Panc1 (cell line): ENCODE results near the gene PAPPA. TPM values are rescaled to one million over a fixed set of nuclear protein-coding genes. Genes with fewer than 3 reads are reported as not detected.

ENCODE experiments used
- ATAC-seq: fragments of 200-7000 bp; cut with Tn5 transposase; 2 replicates; pipeline ENCODE4 v1.9.1; 2020; ENCODE audit warnings: mild to moderate bottlenecking, moderate library complexity
- BruUV-seq: library from RNA; stranded (reverse); fragments of 400-500 nt; replicated peaks from 2 replicates; lab custom pipeline; 2021; lab: Mats Ljungman, UMichigan
- CTCF ChIA-PET: fragments of 300-600 bp; sonication (Branson Sonifier 250); formaldehyde crosslinking; loops from one replicate; lab custom pipeline; 2022; ENCODE audit warnings: antibody characterized with exemption; lab: Charles Lee
- POLR2A ChIA-PET: fragments of 300-600 bp; sonication (Branson Sonifier 250); formaldehyde crosslinking; loops from one replicate; lab custom pipeline; 2022; ENCODE audit warnings: antibody characterized with exemption; lab: Charles Lee
- DNase-seq: peaks from one replicate; pipeline ENCODE4 v3.0.0-alpha.2; 2010; ENCODE audit warnings: low read depth, low spot score
- H3K27ac ChIP-seq: 2 replicates; pipeline ENCODE4 v1.5.1; 2011; ENCODE audit warnings: mild to moderate bottlenecking, low read length, inconsistent platforms
- H3K27me3 ChIP-seq: fragments of 200-500 bp; sonication (Bioruptor generic); 2 replicates; pipeline ENCODE4 v1.6.0; 2014; ENCODE audit warnings: low read length, inconsistent platforms; ENCODE audit not compliant: control insufficient read depth, insufficient read depth
- H3K36me3 ChIP-seq: fragments of 200-500 bp; sonication (Bioruptor generic); 2 replicates; pipeline ENCODE4 v1.5.1; 2014; ENCODE audit warnings: inconsistent platforms, mild to moderate bottlenecking, low read length, moderate library complexity; ENCODE audit not compliant: control insufficient read depth, insufficient read depth
- H3K4me1 ChIP-seq: 2 replicates; pipeline ENCODE4 v1.5.1; 2011; ENCODE audit warnings: inconsistent platforms, mild to moderate bottlenecking, low read length, moderate library complexity; ENCODE audit not compliant: control insufficient read depth, insufficient read depth
- H3K4me3 ChIP-seq, 2 experiments: 2 replicates each; pipeline ENCODE4 v1.5.1; 2011 to 2012; ENCODE audit warnings: low read depth in 2 of 2, low read length in 2 of 2, mild to moderate bottlenecking in 2 of 2, inconsistent platforms in 1 of 2, moderate library complexity in 1 of 2
- H3K9me3 ChIP-seq: fragments of 200-500 bp; sonication (Bioruptor generic); 2 replicates; pipeline ENCODE4 v1.5.1; 2014; ENCODE audit warnings: low read depth, mild to moderate bottlenecking, inconsistent platforms, low read length, moderate library complexity; ENCODE audit not compliant: control insufficient read depth, insufficient read depth
- POLR2AphosphoS5 ChIP-seq: IDR thresholded peaks from 2 replicates; pipeline ENCODE4 v1.6.1; 2012; ENCODE audit warnings: mild to moderate bottlenecking, low read depth, low read length, moderate library complexity
- SIN3A ChIP-seq: IDR thresholded peaks from 2 replicates; pipeline ENCODE4 v1.6.1; 2012; ENCODE audit warnings: low read depth, mild to moderate bottlenecking, low read length, moderate library complexity, borderline replicate concordance; ENCODE audit not compliant: insufficient read depth
- TCF7L2 ChIP-seq: IDR thresholded peaks from 2 replicates; pipeline ENCODE4 v1.6.1; 2011; ENCODE audit warnings: mild to moderate bottlenecking, low read depth, low read length, inconsistent platforms
- in situ Hi-C: cut with HindIII; loops from 2 replicates; pipeline ENCODE4 v1.10.0; 2016; ENCODE audit warnings: low sequenced_read_pairs, low pct_unique_long_range_greater_than_20kb
- intact Hi-C: fragments of 100-400 bp; cut with micrococcal nuclease; formaldehyde crosslinking; loops from one replicate; pipeline ENCODE4 v1.10.0; 2022; ENCODE audit not compliant: unreplicated experiment
- total RNA-seq: library from RNA; stranded (reverse); gene quantifications from one replicate; pipeline ENCODE4 v1.2.1, GENCODE V29; 2021; ENCODE audit not compliant: unreplicated experiment
- TF ChIP-seq, protein P1 (sequence below), 2 experiments: IDR thresholded peaks; 2 replicates each; pipeline ENCODE4 v1.6.1; 2011 to 2012; ENCODE audit warnings: low read depth in 2 of 2, control low read depth in 1 of 2, low read length in 1 of 2, mild to moderate bottlenecking in 1 of 2, moderate library complexity in 1 of 2; ENCODE audit not compliant: insufficient read depth in 1 of 2
- TF ChIP-seq, protein P2 (sequence below): fragments of 450-650 bp; IDR thresholded peaks from 2 replicates; pipeline ENCODE4 v1.5.1; 2017; ENCODE audit warnings: mild to moderate bottlenecking

PAPPA gene
- total RNA-seq, 1 experiment from 2014 or later: 1.2 TPM

DNA sequence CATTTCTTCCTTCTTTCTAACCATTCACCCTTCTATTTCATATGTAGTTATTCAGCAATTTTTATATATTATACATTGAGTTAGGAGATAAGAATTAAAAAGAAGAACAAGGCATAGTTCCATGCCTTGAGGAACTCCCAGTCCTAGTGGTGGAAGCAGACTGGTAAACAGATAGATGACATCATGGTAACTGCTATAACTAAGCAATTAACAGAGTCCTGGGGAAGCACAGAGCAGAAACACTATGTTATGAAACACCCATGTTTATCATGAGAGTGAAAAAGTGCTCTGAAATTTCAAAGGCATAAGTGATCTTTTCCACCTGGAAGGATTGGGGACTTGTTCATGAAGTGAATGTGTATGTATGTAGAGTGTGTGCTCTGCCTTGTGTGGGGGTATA is 14.6 kb downstream of the PAPPA start:
- no peak for TF ChIP-seq TCF7L2
- TF ChIP-seq, protein P1, sequence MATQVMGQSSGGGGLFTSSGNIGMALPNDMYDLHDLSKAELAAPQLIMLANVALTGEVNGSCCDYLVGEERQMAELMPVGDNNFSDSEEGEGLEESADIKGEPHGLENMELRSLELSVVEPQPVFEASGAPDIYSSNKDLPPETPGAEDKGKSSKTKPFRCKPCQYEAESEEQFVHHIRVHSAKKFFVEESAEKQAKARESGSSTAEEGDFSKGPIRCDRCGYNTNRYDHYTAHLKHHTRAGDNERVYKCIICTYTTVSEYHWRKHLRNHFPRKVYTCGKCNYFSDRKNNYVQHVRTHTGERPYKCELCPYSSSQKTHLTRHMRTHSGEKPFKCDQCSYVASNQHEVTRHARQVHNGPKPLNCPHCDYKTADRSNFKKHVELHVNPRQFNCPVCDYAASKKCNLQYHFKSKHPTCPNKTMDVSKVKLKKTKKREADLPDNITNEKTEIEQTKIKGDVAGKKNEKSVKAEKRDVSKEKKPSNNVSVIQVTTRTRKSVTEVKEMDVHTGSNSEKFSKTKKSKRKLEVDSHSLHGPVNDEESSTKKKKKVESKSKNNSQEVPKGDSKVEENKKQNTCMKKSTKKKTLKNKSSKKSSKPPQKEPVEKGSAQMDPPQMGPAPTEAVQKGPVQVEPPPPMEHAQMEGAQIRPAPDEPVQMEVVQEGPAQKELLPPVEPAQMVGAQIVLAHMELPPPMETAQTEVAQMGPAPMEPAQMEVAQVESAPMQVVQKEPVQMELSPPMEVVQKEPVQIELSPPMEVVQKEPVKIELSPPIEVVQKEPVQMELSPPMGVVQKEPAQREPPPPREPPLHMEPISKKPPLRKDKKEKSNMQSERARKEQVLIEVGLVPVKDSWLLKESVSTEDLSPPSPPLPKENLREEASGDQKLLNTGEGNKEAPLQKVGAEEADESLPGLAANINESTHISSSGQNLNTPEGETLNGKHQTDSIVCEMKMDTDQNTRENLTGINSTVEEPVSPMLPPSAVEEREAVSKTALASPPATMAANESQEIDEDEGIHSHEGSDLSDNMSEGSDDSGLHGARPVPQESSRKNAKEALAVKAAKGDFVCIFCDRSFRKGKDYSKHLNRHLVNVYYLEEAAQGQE (IDR thresholded peaks at IDR 0.05; ENCODE audit: insufficient read depth in 1 of 2, low read depth in 2 of 2, low read length in 1 of 2): no peak
- TF ChIP-seq POLR2AphosphoS5: no peak
- H3K4me1 ChIP-seq: no peaks in the 10 kb centered on the region
- DNase-seq (no peak), ATAC-seq (no peak)
- no peaks in the 10 kb centered on the region for H3K27me3 ChIP-seq
- BruUV-seq: no TSS peak
- no peaks in the 10 kb centered on the region for H3K9me3 ChIP-seq
- in situ Hi-C loops (no loop called here), intact Hi-C loops (no loop called here)
- no peaks in the 10 kb centered on the region for H3K36me3 ChIP-seq
- CTCF ChIA-PET: no interaction called here
- H3K4me3 ChIP-seq: no peak overlapping the region
- no peak overlapping the region for H3K27ac ChIP-seq
- POLR2A ChIA-PET: no interaction called here

DNA sequence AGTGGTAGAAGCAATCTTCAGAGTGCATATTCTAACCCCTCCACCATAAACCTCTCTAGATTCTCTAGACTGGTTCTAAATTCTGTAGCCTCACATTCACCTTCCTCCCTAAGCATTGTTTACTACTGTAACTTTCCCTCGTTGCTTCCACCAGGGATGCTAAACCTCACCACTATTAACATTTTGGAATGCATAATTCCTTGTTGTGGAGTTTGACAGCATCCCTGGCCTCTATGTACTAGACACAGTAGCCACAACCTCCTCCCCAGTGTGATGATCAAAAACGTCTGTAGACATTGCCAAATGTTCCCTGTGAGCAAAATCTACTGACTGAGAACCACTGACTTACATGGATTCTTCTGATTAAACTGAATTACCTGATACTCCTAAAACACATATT is 18.6 kb downstream of the PAPPA start:
- Histone ChIP-seq H3K9me3 (no peaks in the 10 kb centered on the region), H3K36me3 (no peaks in the 10 kb centered on the region), H3K4me3 (no peak overlapping the region), H3K27ac (no peak overlapping the region), H3K4me1 (no peaks in the 10 kb centered on the region), H3K27me3 (no peaks in the 10 kb centered on the region)
- ChIA-PET POLR2A (no interaction called here), CTCF (no interaction called here)
- no peak for DNase-seq
- intact Hi-C loops: no loop called here
- no peak for TF ChIP-seq POLR2AphosphoS5
- TF ChIP-seq, protein P2, sequence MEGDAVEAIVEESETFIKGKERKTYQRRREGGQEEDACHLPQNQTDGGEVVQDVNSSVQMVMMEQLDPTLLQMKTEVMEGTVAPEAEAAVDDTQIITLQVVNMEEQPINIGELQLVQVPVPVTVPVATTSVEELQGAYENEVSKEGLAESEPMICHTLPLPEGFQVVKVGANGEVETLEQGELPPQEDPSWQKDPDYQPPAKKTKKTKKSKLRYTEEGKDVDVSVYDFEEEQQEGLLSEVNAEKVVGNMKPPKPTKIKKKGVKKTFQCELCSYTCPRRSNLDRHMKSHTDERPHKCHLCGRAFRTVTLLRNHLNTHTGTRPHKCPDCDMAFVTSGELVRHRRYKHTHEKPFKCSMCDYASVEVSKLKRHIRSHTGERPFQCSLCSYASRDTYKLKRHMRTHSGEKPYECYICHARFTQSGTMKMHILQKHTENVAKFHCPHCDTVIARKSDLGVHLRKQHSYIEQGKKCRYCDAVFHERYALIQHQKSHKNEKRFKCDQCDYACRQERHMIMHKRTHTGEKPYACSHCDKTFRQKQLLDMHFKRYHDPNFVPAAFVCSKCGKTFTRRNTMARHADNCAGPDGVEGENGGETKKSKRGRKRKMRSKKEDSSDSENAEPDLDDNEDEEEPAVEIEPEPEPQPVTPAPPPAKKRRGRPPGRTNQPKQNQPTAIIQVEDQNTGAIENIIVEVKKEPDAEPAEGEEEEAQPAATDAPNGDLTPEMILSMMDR: no peak
- no peak for TF ChIP-seq TCF7L2
- TF ChIP-seq SIN3A: no peak
- TF ChIP-seq, protein P1 (IDR thresholded peaks at IDR 0.05; ENCODE audit: insufficient read depth in 1 of 2, low read depth in 2 of 2, low read length in 1 of 2): no peak
- no TSS peak for BruUV-seq
- in situ Hi-C loops: no loop called here
- ATAC-seq: no peak
